Measurements from ENCODE around the gene NANOS3.
"Not testable (repeated sequence)": the region's sequence is repeated elsewhere in the genome, so short reads cannot be mapped to it uniquely, and the experiment has no call there.

Gene NANOS3

GRCh38 chr19:13887018-13887436, 10.1 kb downstream of the NANOS3 start:
- DNase-seq = peak; percentile 80

GRCh38 chr19:13887517-13887916, 10.6 kb downstream of the NANOS3 start:
- DNase-seq = peak; percentile 72

GRCh38 chr19:13888281-13888680, 11.3 kb downstream of the NANOS3 start:
- no peak for DNase-seq

DNA sequence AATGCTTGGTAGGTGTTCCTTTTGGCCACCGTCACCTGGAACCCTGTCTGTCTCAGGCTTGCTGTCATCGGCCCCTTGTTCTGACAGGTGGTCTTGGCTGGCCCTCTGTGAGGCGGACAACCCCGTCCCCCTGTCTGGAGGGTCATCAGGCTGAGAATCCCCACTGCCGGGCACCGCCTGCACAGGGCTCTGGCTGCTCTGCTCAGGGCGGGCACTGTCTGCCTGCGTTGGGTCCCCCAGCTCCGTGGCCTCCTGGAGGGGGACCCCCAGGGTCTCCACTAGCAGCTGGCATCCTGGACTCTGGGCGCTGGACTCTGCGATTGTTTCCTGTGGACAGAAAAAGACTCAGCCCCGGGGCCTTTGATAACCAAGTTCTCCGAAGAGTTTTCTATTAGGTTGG, 13.2 kb downstream of the NANOS3 start:
- no peak for DNase-seq

DNA sequence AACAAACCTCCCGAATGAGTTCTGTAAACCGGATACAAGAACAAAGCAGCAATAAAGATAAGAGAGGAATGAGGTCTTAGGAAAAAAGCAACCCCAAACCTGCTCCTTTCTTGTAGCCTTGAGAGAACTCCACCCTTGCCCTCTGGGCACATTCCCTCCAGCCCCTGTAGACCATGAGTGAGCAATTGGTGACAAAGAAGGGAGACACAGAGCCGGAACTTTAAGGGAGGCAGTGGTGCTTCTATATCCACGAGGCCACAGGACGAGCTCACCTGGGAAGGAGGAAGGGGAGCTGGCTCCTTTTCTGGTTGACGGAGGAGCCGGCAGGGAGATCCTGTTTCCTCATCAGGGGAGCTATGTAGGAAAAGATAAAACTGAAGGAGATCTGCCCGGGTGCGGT, 15.9 kb downstream of the NANOS3 start:
- no peak for DNase-seq

- DNase-seq = no peak
Measured at GRCh38 chr19:13894552-13894951, 17.6 kb downstream of the NANOS3 start.

DNA sequence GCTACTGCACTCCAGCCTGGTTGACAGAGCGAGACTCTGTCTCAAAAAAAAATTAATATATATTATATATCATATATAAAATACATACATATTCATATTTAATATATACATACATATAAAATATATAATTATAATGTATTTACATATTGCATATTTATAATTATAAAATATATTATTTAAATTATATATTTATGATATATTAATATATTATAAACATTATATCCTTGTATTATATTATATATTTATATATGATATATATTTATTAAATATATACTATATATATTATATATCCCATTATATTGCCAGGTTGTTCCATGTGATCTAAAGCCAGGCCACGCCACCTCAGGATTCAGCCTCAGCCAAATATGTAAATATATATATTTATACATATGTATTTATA, 19.3 kb downstream of the NANOS3 start:
- DNase-seq = no peak

DNA sequence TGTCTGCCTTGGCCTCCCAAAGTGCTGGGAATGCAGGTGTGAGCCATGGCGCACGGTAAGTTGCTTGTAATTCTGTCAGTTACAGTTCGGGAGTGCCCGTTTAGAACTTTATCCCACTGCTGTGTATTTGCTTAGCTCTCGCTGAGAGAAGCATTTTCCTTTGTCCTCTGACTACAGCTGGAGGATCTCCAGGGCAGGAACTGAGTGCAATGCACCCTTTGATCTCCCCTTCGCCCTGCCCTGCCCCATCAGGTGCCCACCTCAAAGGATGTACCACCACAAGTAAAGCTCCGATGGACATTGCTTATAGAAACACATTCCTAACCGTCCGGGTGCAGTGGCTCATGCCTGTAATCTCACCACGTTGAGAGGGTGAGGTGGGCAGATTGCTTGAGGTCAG, 22.5 kb downstream of the NANOS3 start:
- DNase-seq = no peak

DNA sequence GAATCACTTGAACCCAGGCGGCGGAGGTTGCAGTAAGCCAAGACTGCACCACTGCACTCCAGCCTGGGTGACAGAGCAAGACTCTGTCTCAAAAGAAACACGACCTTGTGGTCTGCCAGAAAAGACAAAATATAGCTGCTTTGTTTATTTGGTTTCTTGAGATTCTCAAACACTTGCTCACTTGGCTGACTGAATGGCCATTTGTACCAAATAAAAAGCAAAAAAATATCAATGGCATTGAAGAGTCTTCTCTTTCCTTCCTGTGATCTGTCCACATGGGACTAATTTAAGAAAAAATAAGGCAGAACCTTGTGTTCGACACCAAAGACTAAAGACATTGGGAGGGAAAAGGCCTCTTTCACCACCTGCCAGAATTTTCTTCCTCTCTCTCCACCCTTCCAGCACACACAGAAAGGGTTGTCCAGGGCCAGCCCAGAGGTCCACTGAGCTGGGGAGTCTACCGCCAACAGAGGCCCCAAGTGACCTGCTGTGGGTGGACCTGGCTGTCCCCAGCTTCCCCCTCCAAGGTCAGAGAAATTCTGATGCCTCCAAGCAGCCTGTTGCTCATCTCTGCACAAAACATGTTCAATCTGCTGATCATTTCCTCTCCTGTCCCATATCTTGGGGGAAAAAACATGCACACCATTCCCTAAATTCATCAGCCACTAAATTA, 23.1 kb downstream of the NANOS3 start:
- no peak for DNase-seq

GRCh38 chr19:13902993-13903555, 26.1 kb downstream of the NANOS3 start:
- peak; percentile 97 for DNase-seq

- DNase-seq = peak; percentile 100
Measured at GRCh38 chr19:13905634-13906520, 28.9 kb downstream of the NANOS3 start, which contains the start of the genes BRME1 and CC2D1A. Gene BRME1, minus strand, starts transcription at chr19:13906117. Its CDS starts 1,225 bp downstream, at chr19:13904892. Gene CC2D1A, plus strand, starts transcription at chr19:13906201. Its CDS starts 241 bp downstream, at chr19:13906442.

GRCh38 chr19:13906521-13906904, 29.6 kb downstream of the NANOS3 start:
- peak; percentile 78 for DNase-seq

- DNase-seq = no peak
Measured at GRCh38 chr19:13906910-13907309, 30.0 kb downstream of the NANOS3 start.

DNA sequence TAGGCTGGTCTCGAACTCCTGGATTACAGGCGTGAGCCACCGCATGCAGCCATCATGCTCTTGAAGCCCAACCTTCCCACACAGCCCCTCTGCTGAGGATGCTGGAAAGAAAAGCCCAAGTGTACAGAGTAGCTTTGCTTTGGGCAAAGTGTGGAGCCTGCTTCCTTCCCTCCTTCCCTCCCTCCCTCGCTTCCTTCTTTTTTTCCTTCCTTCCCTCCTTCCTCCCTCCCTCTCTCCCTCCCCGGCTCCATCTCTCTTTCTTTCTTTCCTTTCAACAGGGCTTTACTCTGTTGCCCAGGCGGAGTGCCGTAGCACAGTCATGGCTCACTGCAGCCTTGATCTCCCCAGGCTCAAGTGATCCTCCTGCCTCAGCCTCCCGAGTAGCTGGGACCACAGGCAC, 31.7 kb downstream of the NANOS3 start:
- DNase-seq = no peak

DNA sequence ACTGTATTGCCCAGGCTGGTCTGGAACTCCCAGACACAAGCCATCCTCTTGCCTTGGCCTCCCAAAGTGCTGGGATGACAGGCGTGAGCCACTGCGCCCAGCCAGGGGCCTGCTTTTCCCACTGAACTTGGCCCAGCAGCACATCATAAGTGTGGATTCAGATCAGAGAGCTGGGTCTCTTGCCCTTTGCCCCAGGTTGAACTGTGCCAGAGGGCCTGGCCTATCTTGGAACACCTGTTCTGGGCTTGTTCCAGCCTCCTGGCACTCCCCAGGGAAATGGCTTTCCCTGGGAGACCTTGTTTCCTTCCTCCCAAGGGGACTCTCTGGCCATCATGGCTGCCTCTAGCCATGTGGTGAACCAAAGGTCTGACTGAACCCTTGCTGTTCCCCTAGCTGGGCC, 32.5 kb downstream of the NANOS3 start:
- DNase-seq = no peak

- DNase-seq = no peak
Measured at GRCh38 chr19:13913352-13913751, 36.4 kb downstream of the NANOS3 start.

- no peak for DNase-seq
Measured at GRCh38 chr19:13914777-13915176, 37.8 kb downstream of the NANOS3 start.

GRCh38 chr19:13917888-13918406, 41.0 kb downstream of the NANOS3 start:
- no peak for DNase-seq

GRCh38 chr19:13918726-13919411, 41.9 kb downstream of the NANOS3 start:
- no peak for DNase-seq

DNA sequence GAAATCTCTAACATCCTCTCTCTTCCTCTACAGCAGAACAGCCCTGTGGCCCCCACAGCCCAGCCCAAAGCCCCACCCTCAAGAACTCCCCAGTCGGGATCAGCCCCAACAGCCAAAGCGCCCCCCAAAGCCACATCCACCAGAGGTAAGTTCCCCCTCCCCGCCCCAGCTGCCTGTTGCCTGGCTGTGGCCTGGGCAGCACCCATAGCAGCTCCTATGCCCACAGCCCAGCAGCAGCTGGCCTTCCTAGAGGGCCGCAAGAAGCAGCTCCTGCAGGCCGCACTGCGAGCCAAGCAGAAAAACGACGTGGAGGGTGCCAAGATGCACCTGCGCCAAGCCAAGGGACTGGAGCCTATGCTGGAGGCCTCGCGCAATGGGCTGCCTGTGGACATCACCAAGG, 43.6 kb downstream of the NANOS3 start:
- DNase-seq = no peak

DNA sequence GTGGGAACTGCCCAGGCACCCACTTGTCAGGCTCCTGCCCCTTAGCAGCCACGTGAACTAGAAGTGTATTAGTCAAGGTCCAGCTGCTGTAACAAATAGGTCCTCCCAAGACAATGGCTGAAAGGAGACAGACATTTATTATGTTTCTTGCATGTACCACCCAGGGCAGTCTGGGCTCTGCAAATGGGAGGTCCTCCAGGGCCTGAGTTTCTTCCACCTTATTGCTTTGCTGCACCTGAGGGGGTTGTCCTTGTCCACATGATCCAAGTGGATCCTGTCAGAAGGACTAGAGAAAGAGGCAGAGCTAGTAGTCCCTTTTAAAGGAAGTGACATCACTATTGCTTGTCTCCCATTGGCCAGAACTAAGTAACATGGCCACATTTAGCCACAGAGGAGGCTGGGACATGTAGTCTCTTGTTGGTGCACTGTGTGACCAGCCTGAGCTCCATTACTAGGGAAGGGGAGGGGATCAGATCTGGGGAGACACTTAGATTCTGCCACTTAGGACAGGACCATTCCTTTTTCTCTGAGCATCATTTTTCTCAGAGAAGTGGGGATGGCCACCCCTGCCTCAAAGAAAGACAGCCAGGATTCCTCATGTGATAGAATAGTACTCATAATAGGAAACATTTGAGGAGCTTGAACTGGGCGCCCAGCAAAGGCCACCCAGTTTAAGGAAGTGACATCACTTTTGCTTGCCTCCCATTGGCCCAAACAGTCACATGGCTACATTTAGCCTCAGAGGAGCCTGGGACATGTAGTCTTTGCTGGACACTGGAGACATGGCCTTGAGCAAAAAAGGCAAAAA, 44.2 kb downstream of the NANOS3 start:
- peak; percentile 96 for DNase-seq

DNA sequence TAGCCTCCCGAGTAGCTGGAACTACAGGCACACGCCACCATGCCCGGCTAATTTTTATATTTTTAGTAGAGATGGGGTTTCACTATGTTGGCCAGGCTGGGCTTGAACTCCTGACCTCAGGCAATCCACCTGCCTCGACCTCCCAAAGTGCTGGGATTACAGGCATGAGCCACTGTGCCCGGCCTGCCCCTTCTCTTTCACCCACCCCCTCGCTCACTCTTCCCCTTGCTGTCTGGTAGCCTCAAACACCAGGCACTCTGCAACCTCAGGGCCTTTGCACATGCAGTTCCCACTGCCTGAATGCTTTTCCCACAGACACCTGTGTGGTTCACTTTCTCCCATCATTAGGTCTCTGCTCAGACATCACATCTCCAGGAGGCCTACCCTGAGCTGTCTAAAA, 45.2 kb downstream of the NANOS3 start:
- DNase-seq = not testable (repeated sequence)
